PC-3 (cell line): ENCODE results near the gene LEF1. TPM values are rescaled to one million over a fixed set of nuclear protein-coding genes. Genes with fewer than 3 reads are reported as not detected.

ENCODE experiments used
- ATAC-seq: fragments of 200-7000 bp; cut with Tn5 transposase; 2 replicates; pipeline ENCODE4 v1.9.1; 2020; ENCODE audit warnings: mild to moderate bottlenecking, moderate library complexity
- BruUV-seq: library from RNA; stranded (reverse); fragments of 400-500 nt; replicated peaks from 2 replicates; lab custom pipeline; 2021; lab: Mats Ljungman, UMichigan
- CTCF ChIA-PET: fragments of 300-600 bp; sonication (Branson Sonifier 250); formaldehyde crosslinking; loops from one replicate; lab custom pipeline; 2022; ENCODE audit warnings: antibody characterized with exemption; lab: Charles Lee
- POLR2A ChIA-PET: fragments of 300-600 bp; sonication (Branson Sonifier 250); formaldehyde crosslinking; loops from one replicate; lab custom pipeline; 2022; ENCODE audit warnings: antibody characterized with exemption; ENCODE audit not compliant: unreplicated experiment; lab: Charles Lee
- DNase-seq: peaks from one replicate; pipeline ENCODE4 v3.0.0-alpha.2; 2015
- H2AFZ ChIP-seq: fragments of 300-600 bp; sonication (generic); 2 replicates; pipeline ENCODE4 v1.6.0; 2016; ENCODE audit warnings: antibody characterized with exemption, low read length
- H3F3A ChIP-seq: fragments of 300-600 bp; sonication (generic); one replicate; pipeline ENCODE4 v1.6.0; 2017; ENCODE audit warnings: antibody characterized with exemption, low read length, control low read depth, mild to moderate bottlenecking; ENCODE audit not compliant: unreplicated experiment
- H3K27ac ChIP-seq: fragments of 300-600 bp; sonication (generic); 2 replicates; pipeline ENCODE4 v1.5.1; 2016; ENCODE audit warnings: mild to moderate bottlenecking, low read length
- H3K27me3 ChIP-seq: fragments of 300-600 bp; sonication (generic); 2 replicates; pipeline ENCODE4 v1.6.1; 2016; ENCODE audit warnings: low read length, mixed read lengths
- H3K36me3 ChIP-seq: fragments of 300-600 bp; sonication (generic); 2 replicates; pipeline ENCODE4 v1.6.1; 2016; ENCODE audit warnings: low read depth, mixed run types, low read length, mixed read lengths
- H3K4me1 ChIP-seq: fragments of 300-600 bp; sonication (generic); 2 replicates; pipeline ENCODE4 v1.5.1; 2016; ENCODE audit warnings: low read length; ENCODE audit not compliant: insufficient read depth
- H3K4me2 ChIP-seq: fragments of 300-600 bp; sonication (generic); 2 replicates; pipeline ENCODE4 v1.6.0; 2016; ENCODE audit warnings: low read length
- H3K4me3 ChIP-seq: fragments of 300-600 bp; sonication (generic); 2 replicates; pipeline ENCODE4 v1.5.1; 2016; ENCODE audit warnings: mild to moderate bottlenecking, low read length, mixed read lengths
- H3K79me2 ChIP-seq: fragments of 300-600 bp; sonication (generic); 2 replicates; pipeline ENCODE4 v1.6.1; 2017; ENCODE audit warnings: low read length, mixed read lengths
- H3K9ac ChIP-seq: fragments of 300-600 bp; sonication (generic); 2 replicates; pipeline ENCODE4 v1.6.0; 2016; ENCODE audit warnings: mild to moderate bottlenecking, low read length
- H3K9me2 ChIP-seq: fragments of 300-600 bp; sonication (generic); replicated peaks from 2 replicates; pipeline ENCODE4 v1.6.1; 2016; ENCODE audit warnings: mixed run types, low read length, mixed read lengths
- H3K9me3 ChIP-seq: fragments of 300-600 bp; sonication (generic); 2 replicates; pipeline ENCODE4 v1.6.1; 2016; ENCODE audit warnings: low read length, mixed read lengths
- H4K20me1 ChIP-seq: fragments of 300-600 bp; sonication (generic); 2 replicates; pipeline ENCODE4 v1.6.1; 2016; ENCODE audit warnings: low read length, mixed read lengths
- CTCF ChIP-seq: fragments of 300-600 bp; sonication (generic); conservative IDR thresholded peaks from 2 replicates; pipeline ENCODE4 v1.5.1; 2017; ENCODE audit warnings: antibody characterized with exemption, low read depth, mild to moderate bottlenecking, low read length
- EZH2 ChIP-seq: fragments of 300-600 bp; sonication (generic); IDR thresholded peaks from one replicate; pipeline ENCODE4 v1.6.1; 2017; ENCODE audit warnings: antibody characterized with exemption, mild to moderate bottlenecking, low read length; ENCODE audit not compliant: unreplicated experiment
- EZH2phosphoT487 ChIP-seq: fragments of 300-600 bp; sonication (generic); IDR thresholded peaks from 2 replicates; pipeline ENCODE4 v1.6.1; 2018; ENCODE audit warnings: mild to moderate bottlenecking, antibody characterized with exemption, low read length, borderline replicate concordance
- intact Hi-C: fragments of 100-400 bp; cut with micrococcal nuclease; formaldehyde crosslinking; loops from 2 replicates; pipeline ENCODE4 v1.9.0; 2023
- total RNA-seq: library from RNA; depleted of rRNA; stranded (reverse); fragments of >200 nt; gene quantifications from 2 replicates; pipeline ENCODE4 v1.2.3, GENCODE V29; 2014

Gene LEF1
- total RNA-seq, 1 experiment from 2014 or later: 2.4 TPM

- H3K4me2 ChIP-seq: no peak overlapping the region
- peaks cover 17% of the 10 kb centered on the region; the same call in 1 of the 2 replicates for H3K4me1 ChIP-seq
- no peak for TF ChIP-seq CTCF
- no peak for TF ChIP-seq EZH2phosphoT487
- TF ChIP-seq EZH2: no peak
- DNase-seq (no peak), ATAC-seq (no peak)
- H3K36me3 ChIP-seq: no peaks in the 10 kb centered on the region
- H3K27me3 ChIP-seq: no peaks in the 10 kb centered on the region
- no peaks in the 10 kb centered on the region for H3K9me2 ChIP-seq
- H3K79me2 ChIP-seq: no peaks in the 10 kb centered on the region
- H3K4me3 ChIP-seq: no peak overlapping the region
- H3K27ac ChIP-seq: no peak overlapping the region
- no peaks in the 10 kb centered on the region for H3K9me3 ChIP-seq
- no peak overlapping the region for H3K9ac ChIP-seq
- CTCF ChIA-PET: no interaction called here
- H4K20me1 ChIP-seq: no peaks in the 10 kb centered on the region
- intact Hi-C loops: no loop called here
- POLR2A ChIA-PET: no interaction called here
- H2AFZ ChIP-seq: no peak overlapping the region
- H3F3A ChIP-seq: no peaks in the 10 kb centered on the region
- BruUV-seq: no TSS peak
These were observed 46.3 kb upstream of the LEF1 start for GRCh38 chr4:108215055-108215454.

GRCh38 chr4:108213723-108214122, 45.0 kb upstream of the LEF1 start:
- CTCF ChIA-PET: no interaction called here
- peaks cover 17% of the 10 kb centered on the region; the same call in 1 of the 2 replicates for H3K4me1 ChIP-seq
- no peaks in the 10 kb centered on the region for H3F3A ChIP-seq
- POLR2A ChIA-PET: no interaction called here
- H3K27ac ChIP-seq: no peak overlapping the region
- H3K4me2 ChIP-seq: no peak overlapping the region
- H3K79me2 ChIP-seq: no peaks in the 10 kb centered on the region
- intact Hi-C loops: no loop called here
- no peak overlapping the region for H3K4me3 ChIP-seq
- no peaks in the 10 kb centered on the region for H3K9me2 ChIP-seq
- no peaks in the 10 kb centered on the region for H3K9me3 ChIP-seq
- no peaks in the 10 kb centered on the region for H3K36me3 ChIP-seq
- BruUV-seq: no TSS peak
- no peaks in the 10 kb centered on the region for H3K27me3 ChIP-seq
- no peak overlapping the region for H2AFZ ChIP-seq
- ATAC-seq (no peak), DNase-seq (no peak)
- H4K20me1 ChIP-seq: no peaks in the 10 kb centered on the region
- no peak overlapping the region for H3K9ac ChIP-seq
- no peak for TF ChIP-seq CTCF
- TF ChIP-seq EZH2phosphoT487: no peak
- no peak for TF ChIP-seq EZH2

- Histone ChIP-seq H3K9me2 (no peaks in the 10 kb centered on the region), H3K27me3 (no peaks in the 10 kb centered on the region), H3K27ac (no peak overlapping the region), H4K20me1 (no peaks in the 10 kb centered on the region), H3K79me2 (no peaks in the 10 kb centered on the region), H3K36me3 (no peaks in the 10 kb centered on the region), H3K9me3 (no peaks in the 10 kb centered on the region), H2AFZ (no peak overlapping the region), H3K9ac (no peak overlapping the region), H3K4me1 (peaks cover 17% of the 10 kb centered on the region; the same call in 1 of the 2 replicates), H3K4me2 (no peak overlapping the region), H3K4me3 (no peak overlapping the region), H3F3A (no peaks in the 10 kb centered on the region)
- ChIA-PET CTCF (no interaction called here), POLR2A (no interaction called here)
- TF ChIP-seq CTCF: no peak
- TF ChIP-seq EZH2phosphoT487: no peak
- no peak for TF ChIP-seq EZH2
- intact Hi-C loops: no loop called here
- no TSS peak for BruUV-seq
- ATAC-seq (no peak), DNase-seq (no peak)
These were observed 44.6 kb upstream of the LEF1 start for GRCh38 chr4:108213308-108213707.
